GM19438 (cell line): ENCODE measurements around the gene AKAP12.
A peak's percentile ranks its signal among the peaks of the same experiment; 100 is the strongest.
"Not testable (repeated sequence)": the region's sequence is repeated elsewhere in the genome, so short reads cannot be mapped to it uniquely, and the experiment has no call there.

Experiments
- ATAC-seq: cut with Tn5 transposase; IDR thresholded peaks from one replicate; pipeline ENCODE4 v1.9.1; 2021; ENCODE audit warnings: low read depth; ENCODE audit not compliant: unreplicated experiment

AKAP12 gene

GRCh38 chr6:151374036-151374683, 134.4 kb downstream of the AKAP12 start:
- no peak for ATAC-seq

- ATAC-seq, result no peak
Measured at GRCh38 chr6:151375833-151376232, 136.1 kb downstream of the AKAP12 start.

DNA sequence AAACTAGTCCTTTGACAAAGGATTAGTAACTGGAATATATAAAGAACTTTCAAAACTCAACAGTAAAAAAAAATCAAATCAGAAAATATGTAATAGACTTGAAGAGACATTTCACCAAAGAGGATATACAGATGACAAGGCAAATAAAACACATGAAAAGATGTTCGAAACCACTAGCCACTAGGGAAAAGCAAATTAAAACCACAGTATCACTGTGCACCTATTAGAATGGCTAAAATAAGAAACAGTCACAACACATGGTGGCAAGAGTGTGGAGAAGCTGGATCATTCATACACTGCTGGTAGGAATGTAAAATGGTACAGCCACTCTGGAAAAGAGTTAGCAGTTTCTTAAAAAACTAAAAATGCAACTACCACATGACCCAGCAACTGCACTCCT, 136.7 kb downstream of the AKAP12 start:
- ATAC-seq, result no peak

- no peak for ATAC-seq
Measured at GRCh38 chr6:151377095-151377494, 137.3 kb downstream of the AKAP12 start.

DNA sequence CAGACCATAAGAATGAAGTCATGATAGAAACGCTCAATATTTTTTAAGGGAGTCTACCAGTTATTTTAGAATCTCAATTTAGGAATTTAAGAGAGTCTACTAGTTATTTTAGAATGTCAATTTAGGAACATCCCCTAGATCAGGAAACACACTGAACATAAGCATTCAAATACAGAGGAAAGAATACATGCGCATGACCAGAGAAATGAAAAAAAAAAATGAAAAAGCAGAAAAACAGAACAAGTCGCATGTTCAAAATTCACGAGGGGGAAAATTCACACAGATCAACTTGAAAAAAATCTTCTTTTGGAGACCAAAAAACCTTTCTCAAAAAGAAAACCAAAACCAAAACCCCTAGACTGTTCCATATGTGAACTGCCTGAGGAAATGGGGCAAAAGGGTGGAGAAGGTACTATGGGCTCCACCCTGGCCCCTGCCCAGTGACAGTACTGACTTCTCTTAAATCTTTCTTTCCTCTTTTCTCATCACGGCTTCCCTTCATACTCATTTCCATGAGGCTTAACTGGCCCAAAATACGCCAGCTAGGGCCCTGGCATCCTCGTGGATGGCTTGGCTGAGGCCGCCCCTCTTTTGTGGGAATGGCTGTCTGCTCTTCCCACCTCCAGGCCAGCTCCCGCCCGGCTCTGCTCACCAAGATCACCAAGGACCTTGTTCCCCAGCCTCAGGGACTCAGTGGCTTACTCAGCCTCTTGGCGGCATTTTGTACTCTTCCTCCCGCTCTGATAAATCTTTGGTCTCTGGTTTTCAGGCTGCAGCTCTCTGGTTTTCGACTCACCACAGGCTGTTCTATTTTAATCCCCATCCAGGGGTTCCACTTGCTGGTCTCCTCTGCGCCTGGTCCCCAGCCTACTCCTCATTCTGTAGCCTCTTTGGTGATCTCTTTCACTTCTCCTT, 140.4 kb downstream of the AKAP12 start:
- ATAC-seq, result peak; percentile 66

- ATAC-seq, result no peak
Measured at GRCh38 chr6:151380848-151381205, 141.1 kb downstream of the AKAP12 start.

DNA sequence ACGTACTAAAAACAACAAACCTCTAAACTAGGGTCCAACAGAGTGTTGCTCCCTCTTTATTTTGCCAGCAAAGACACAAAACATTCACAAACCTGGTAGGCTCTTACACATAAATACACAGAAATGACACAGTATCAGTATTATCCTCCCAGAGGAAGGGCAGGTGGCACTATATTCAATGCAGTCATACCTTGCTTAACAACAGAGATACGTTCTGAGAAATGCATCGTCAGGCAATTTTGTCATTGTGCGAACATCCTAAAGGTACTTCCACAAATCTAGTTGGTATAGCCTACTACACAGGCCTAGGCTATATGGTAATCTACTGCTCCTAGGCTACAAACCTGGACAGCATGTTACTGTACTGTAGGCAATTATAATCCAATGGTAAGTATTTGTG, 142.0 kb downstream of the AKAP12 start:
- no peak for ATAC-seq

- ATAC-seq, result not testable (repeated sequence)
Measured at GRCh38 chr6:151382631-151383030, 142.9 kb downstream of the AKAP12 start.

GRCh38 chr6:151384151-151384550, 144.4 kb downstream of the AKAP12 start:
- ATAC-seq, result no peak

DNA sequence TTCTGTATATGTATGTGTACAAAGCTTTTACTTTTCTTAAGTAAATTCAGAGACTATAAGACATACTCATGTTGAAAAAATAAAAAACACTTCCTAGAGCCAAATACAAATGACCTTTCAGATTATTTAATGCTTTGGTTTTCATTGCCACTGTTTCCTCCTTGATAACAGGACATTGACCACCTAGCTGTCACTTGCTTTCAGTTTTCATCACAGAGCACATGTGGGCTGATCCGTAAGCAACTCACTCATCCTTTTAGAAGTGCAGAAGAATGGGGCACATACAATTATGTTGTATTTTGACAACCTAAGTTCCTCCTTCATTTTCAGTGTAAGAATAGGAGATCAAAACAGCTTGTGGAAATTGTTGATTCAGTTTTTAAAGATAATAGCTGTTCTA, 145.4 kb downstream of the AKAP12 start:
- no peak for ATAC-seq

DNA sequence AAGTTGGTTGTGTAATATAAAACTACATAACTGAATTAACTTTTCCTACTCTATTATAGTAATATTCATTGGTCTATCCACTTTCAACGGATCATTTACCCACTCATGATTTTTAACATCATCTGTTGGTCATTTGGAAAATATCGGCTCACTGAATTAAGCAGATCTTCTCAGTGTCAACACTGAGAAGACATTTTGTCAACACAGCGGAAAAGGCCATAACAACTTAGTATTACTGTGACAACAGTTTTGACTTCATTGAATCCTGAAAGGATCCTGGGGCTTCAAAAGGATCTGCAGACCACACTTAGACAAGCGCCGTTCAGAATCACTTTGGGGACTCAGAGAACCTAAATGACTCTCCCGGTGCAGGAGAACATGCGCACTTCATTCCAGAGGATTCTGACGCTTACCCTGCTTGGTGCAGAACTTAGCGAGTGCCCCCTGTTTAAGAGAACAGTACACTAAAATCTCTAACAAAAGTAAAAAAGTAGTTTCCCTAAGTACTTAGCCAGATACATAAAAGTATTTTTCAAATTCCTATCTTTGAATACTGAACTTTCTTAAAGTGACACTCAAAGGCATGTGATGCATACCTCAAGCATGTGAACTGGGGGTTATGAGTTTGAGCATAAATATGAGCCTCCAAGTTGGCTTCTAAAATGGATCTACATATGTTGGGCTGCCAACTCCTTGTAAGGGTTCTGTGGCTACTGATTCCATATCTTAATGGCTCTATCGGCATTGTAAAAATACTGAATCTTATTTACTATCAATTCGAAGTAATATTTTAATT, 147.6 kb downstream of the AKAP12 start:
- no peak for ATAC-seq

GRCh38 chr6:151388236-151388635, 148.5 kb downstream of the AKAP12 start:
- ATAC-seq, result no peak

DNA sequence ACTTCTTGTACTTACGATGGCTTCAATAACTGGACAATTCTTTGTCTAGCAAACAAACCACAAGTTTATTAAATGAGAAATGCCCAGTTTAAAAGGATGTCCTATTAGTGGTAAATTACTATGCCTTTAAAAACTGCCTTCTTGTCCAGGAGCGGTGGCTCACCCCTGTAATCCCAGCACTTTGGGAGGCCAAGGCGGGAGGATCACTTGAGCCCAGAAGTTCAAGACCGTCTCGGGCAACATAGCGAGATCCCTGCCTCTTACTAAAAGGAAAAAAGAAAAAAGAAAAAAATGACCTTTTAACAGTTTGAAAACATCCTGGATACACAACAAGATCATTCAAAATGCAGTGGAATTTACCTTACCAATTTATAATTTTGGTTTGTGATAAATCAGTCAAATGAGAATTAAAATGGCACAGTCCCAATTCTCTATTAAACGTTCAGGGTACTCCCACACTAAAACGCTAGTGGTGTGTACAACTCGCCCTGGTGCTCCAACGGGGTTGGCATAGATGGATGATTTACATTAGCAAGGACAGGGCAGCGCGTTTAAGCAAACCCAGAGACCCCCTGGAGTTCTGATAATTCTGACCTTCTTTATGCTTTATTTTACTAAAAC, 149.3 kb downstream of the AKAP12 start:
- ATAC-seq, result no peak

DNA sequence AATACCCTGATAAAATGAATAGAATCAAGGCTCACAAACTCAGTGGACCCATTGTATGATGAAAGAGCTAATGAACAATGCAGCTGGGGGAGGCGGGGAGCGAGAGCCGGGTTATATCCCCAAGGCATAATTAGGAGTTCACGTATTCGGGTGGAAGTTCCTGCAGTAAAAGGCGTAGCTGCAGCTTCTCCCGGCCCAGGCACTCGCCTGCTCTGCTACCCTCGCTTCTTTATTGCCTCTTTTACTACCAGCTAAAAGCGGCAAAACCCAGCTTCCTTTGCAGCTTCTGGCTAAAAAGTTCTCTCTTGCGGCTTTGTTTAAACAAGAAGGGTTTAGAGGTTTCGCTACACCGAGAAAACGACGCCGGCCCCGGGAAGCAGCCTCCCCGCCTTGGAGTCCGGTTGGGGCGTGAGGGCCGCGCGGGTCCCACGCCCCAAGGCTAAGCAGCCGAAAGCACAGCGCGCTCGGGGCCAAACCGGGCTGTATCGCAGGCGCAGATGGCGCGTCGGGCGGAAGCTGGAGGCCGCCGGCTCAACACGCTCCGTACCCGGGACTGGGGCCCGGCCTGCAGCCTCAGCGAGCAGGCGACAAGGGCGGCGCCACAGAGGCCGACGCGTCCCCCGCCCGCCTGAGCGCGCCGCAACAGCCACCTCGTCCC, 150.0 kb downstream of the AKAP12 start:
- peak; percentile 57 for ATAC-seq

GRCh38 chr6:151390276-151390850, 150.6 kb downstream of the AKAP12 start:
- ATAC-seq, result peak; percentile 78

GRCh38 chr6:151390851-151391470, 151.2 kb downstream of the AKAP12 start:
- peak; percentile 8 for ATAC-seq

GRCh38 chr6:151391471-151392413, 152.0 kb downstream of the AKAP12 start, which contains the start of gene ZBTB2:
TSS of gene ZBTB2 (minus strand) at chr6:151391559. CDS start at chr6:151373637, 17,922 bp downstream.
- peak; percentile 12 for ATAC-seq

- ATAC-seq, result no peak
Measured at GRCh38 chr6:151392427-151392826, 152.7 kb downstream of the AKAP12 start.
